GM12872 (cell line): ENCODE measurements around the gene BSND.

Experiments used
- CTCF ChIP-seq: IDR thresholded peaks from 3 replicates; pipeline ENCODE4 v1.5.1; 2011; ENCODE audit warnings: low read depth, mild to moderate bottlenecking, low read length, moderate library complexity; ENCODE audit not compliant: insufficient read depth

The BSND gene

DNA sequence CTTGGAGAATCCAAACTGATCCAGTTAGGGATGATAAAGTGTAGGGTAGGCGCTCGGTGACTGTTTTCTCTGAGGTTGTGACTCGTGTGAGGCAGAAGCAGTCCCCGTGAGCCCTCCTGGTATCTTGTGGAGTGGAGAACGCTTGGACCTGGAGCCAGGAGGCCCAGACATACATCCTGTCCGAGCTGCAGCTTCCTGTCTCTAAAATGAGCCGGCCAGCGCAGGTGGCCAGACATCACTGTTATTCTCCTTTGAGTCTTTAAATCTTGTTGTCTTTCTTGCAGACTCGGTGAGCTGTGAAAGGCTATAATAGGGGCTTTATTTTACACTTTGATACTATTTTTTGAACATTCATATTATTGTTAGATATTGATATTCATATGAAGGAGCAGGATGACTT lies 52.9 kb downstream of the BSND start:
- no peak for TF ChIP-seq CTCF

DNA sequence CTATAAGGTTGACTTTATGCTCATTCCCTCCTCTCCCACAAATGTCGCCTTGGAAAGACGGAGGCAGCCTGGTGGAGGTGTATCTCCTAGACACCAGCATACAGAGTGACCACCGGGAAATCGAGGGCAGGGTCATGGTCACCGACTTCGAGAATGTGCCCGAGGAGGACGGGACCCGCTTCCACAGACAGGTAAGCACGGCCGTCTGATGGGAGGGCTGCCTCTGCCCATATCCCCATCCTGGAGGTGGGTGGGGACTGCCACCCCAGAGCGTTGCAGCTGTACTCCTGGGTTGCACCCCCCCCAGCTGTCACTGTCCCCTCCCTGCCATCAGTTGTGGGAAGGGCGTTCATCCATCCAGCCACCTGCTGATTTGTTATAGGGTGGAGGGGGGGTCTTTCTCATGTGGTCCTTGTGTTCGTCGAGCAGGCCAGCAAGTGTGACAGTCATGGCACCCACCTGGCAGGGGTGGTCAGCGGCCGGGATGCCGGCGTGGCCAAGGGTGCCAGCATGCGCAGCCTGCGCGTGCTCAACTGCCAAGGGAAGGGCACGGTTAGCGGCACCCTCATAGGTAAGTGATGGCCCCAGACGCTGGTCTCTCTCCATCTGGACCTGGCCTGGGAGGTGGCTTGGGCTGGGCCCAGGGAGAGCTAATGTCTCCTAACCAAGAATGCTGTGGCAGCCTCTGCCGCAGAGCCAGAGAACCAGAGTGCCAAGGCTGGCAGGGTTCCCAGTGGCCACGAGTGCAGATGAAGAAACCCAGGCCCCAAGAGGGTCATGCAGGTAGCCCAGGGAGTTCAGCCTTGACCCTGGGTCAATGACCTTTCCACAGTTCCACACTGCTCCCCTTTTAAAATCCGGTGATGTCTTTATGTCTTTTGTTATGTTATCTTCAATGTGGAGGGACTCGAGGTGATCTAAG lies 53.7 kb downstream of the BSND start:
- no peak for TF ChIP-seq CTCF

GRCh38 chr1:55053265-55053954 lies 54.7 kb downstream of the BSND start:
- no peak for TF ChIP-seq CTCF

DNA sequence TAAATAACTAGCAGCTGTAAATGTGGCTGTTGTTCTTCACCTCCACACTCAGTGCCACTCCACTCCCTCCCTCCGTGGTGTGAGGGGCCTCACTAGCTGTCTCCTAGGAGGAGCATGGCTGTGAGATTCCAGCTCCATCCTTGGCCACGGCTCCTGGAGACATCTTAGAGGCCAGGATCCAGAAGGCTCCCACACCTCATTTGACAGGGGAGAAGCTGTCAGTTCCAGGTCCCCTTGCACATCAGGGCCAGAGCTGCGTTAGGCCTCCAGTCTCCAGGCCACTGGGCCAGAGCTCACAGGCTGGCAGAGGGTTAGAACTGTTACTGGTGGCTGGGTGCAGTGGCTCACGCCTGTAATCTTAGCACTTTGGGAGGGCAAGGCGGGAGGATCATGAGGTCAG lies 55.7 kb downstream of the BSND start:
- TF ChIP-seq CTCF: no peak

DNA sequence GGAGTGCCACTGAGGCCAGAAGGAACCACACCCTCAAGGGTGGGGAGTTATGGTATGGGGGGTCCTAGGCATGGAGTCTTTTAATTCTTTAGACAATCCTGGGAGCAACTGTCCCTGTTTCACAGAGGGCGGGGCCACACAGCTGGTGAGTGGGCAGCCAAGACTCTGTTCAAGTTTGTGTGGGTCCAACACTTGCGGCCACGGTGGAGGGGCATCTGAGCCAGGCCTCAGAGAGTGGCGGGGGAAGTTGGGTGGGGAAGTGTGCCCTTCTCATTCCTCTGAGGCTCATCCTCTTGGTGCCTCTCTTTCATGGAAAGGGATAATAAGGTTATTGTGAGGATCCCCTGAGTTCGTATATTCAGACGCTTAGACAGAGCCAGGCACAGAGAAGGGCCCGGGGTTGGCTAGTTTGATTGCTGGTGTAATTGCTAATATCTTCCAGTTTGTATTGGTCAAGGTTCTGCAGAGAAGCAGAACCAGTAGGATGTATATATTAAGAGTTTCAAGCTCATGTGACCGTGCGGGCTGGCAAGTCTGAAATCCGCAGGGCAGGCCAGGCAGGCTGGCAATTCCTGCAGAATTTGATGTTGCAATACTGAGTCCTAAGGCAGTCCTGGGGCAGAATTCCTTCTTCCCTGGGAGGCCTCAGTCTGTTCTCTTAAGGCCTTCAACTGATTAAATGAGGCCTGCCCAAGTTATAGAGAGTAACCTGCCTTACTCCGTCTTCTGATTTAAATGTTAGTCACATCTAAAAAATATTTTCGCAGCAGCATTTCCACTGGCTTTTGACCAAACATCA lies 56.5 kb downstream of the BSND start:
- no peak for TF ChIP-seq CTCF

- no peak for TF ChIP-seq CTCF
Observed at GRCh38 chr1:55055951-55056631, 57.4 kb downstream of the BSND start.
